H1 (cell line): ENCODE results near the gene PMEPA1. TPM values are rescaled to one million over a fixed set of nuclear protein-coding genes. Genes with fewer than 3 reads are reported as not detected.

ENCODE experiments used
- CTCF ChIA-PET: fragments of 300-600 bp; sonication (Branson Sonifier 250); formaldehyde crosslinking; loops from one replicate; lab custom pipeline; 2021; ENCODE audit not compliant: partially characterized antibody; lab: Charles Lee
- POLR2A ChIA-PET: fragments of 300-600 bp; sonication (Branson Sonifier 250); formaldehyde crosslinking; loops from one replicate; lab custom pipeline; 2021; ENCODE audit warnings: inconsistent platforms; ENCODE audit not compliant: partially characterized antibody; lab: Charles Lee
- DNase-seq, 2 experiments: peaks; one replicate each; pipeline versions ENCODE4 v3.0.0 to v3.0.0-alpha.2; 2010 to 2022; ENCODE audit warnings: low spot score in 2 of 2, low read depth in 1 of 2, mixed read lengths in 1 of 2
- FAIRE-seq: peaks from 2 replicates; lab custom pipeline; 2011; peaks lifted over from hg19 to GRCh38; lab: Jason Lieb, UNC
- H2AFZ ChIP-seq: 2 replicates; pipeline ENCODE4 v1.8.1; 2012; ENCODE audit warnings: low read length, inconsistent platforms
- H2AK5ac ChIP-seq: 2 replicates; pipeline ENCODE4 v1.6.1; 2013; ENCODE audit warnings: low read depth, low read length
- H2BK120ac ChIP-seq: replicated peaks from 2 replicates; pipeline ENCODE3; 2013; ENCODE audit warnings: low read depth, low read length, inconsistent platforms
- H2BK12ac ChIP-seq: 2 replicates; pipeline ENCODE4 v1.6.1; 2013; ENCODE audit warnings: low read depth, low read length
- H2BK15ac ChIP-seq: 2 replicates; pipeline ENCODE4 v1.6.1; 2013; ENCODE audit warnings: low read length
- H2BK20ac ChIP-seq: 2 replicates; pipeline ENCODE4 v1.6.1; 2013; ENCODE audit warnings: low read length
- H2BK5ac ChIP-seq: 2 replicates; pipeline ENCODE4 v1.6.1; 2013; ENCODE audit warnings: low read depth, low read length
- H3K14ac ChIP-seq: 2 replicates; pipeline ENCODE4 v1.6.1; 2013; ENCODE audit warnings: inconsistent platforms; ENCODE audit not compliant: insufficient read length
- H3K18ac ChIP-seq: 2 replicates; pipeline ENCODE4 v1.6.1; 2013; ENCODE audit warnings: low read length; ENCODE audit errors: extremely low read depth
- H3K23ac ChIP-seq: 2 replicates; pipeline ENCODE4 v1.6.1; 2013; ENCODE audit warnings: inconsistent platforms; ENCODE audit not compliant: insufficient read length
- H3K23me2 ChIP-seq: 2 replicates; pipeline ENCODE4 v1.6.1; 2013; ENCODE audit warnings: low read depth, low read length
- H3K27ac ChIP-seq: 2 replicates; pipeline ENCODE4 v1.6.1; 2011; ENCODE audit warnings: low read depth, low read length, inconsistent platforms
- H3K27me3 ChIP-seq, 4 experiments: replicated peaks in 1 of 4; 1 replicate in 1 of 4; 2 replicates in 3 of 4; pipeline versions ENCODE4 v1.6.1 to v1.8.1; 2011 to 2013; ENCODE audit warnings: low read length in 3 of 4, mild to moderate bottlenecking in 3 of 4, inconsistent platforms in 2 of 4, mixed read lengths in 2 of 4, moderate library complexity in 1 of 4; ENCODE audit not compliant: control insufficient read depth in 3 of 4, insufficient read depth in 3 of 4; ENCODE audit errors: extremely low read depth in 1 of 4
- H3K36me3 ChIP-seq, 4 experiments: 2 replicates each; pipeline versions ENCODE4 v1.6.1 to v1.8.1; 2011 to 2013; ENCODE audit warnings: mild to moderate bottlenecking in 4 of 4, low read length in 3 of 4, moderate library complexity in 2 of 4, control low read depth in 1 of 4, inconsistent platforms in 1 of 4; ENCODE audit not compliant: insufficient read depth in 4 of 4, control insufficient read depth in 2 of 4
- H3K4ac ChIP-seq: replicated peaks from 2 replicates; pipeline ENCODE3; 2013; ENCODE audit warnings: low read length, low read depth, mixed read lengths, inconsistent platforms; ENCODE audit not compliant: insufficient read length
- H3K4me1 ChIP-seq, 4 experiments: replicated peaks in 1 of 4; 1 replicate in 1 of 4; 2 replicates in 3 of 4; pipeline versions ENCODE4 v1.6.1 to v1.8.1; 2011 to 2013; ENCODE audit warnings: low read length in 3 of 4, inconsistent platforms in 2 of 4, mixed read lengths in 1 of 4; ENCODE audit not compliant: insufficient read depth in 4 of 4, control insufficient read depth in 3 of 4
- H3K4me2 ChIP-seq, 2 experiments: 2 replicates each; pipeline versions ENCODE4 v1.6.1 to v1.8.1; 2011 to 2013; ENCODE audit warnings: low read depth in 2 of 2, low read length in 2 of 2, control low read depth in 1 of 2, inconsistent platforms in 1 of 2, mild to moderate bottlenecking in 1 of 2; ENCODE audit not compliant: insufficient read depth in 1 of 2
- H3K4me3 ChIP-seq, 4 experiments: fragments of 200-600, 300-600 bp in 1 of 4; sonication (generic), shearing (Covaris generic), sonication (Bioruptor Twin) in 1 of 4; 2 replicates each; pipeline versions ENCODE4 v1.5.1 to v1.8.1; 2011 to 2016; ENCODE audit warnings: low read length in 4 of 4, low read depth in 3 of 4, control low read depth in 2 of 4, inconsistent platforms in 2 of 4, mild to moderate bottlenecking in 2 of 4, mixed read lengths in 1 of 4, moderate library complexity in 1 of 4; ENCODE audit not compliant: insufficient read depth in 2 of 4; ENCODE audit errors: extremely low read depth in 1 of 4
- H3K56ac ChIP-seq: replicated peaks from 2 replicates; pipeline ENCODE3; 2013; ENCODE audit warnings: low read depth, mild to moderate bottlenecking, mixed read lengths, low read length, inconsistent platforms; ENCODE audit not compliant: insufficient read length
- H3K79me1 ChIP-seq: 2 replicates; pipeline ENCODE4 v1.6.1; 2013; ENCODE audit warnings: low read depth, low read length, control low read depth
- H3K79me2 ChIP-seq, 2 experiments: 2 replicates each; pipeline versions ENCODE4 v1.6.1 to v1.8.1; 2012 to 2013; ENCODE audit warnings: low read length in 2 of 2, mild to moderate bottlenecking in 2 of 2, inconsistent platforms in 1 of 2; ENCODE audit not compliant: insufficient read depth in 2 of 2, control insufficient read depth in 1 of 2
- H3K9ac ChIP-seq, 4 experiments: replicated peaks in 1 of 4; 1 replicate in 1 of 4; 2 replicates in 3 of 4; pipeline versions ENCODE4 v1.6.1 to v1.8.1; 2011 to 2013; ENCODE audit warnings: low read depth in 3 of 4, low read length in 3 of 4, control low read depth in 2 of 4, mild to moderate bottlenecking in 2 of 4, moderate library complexity in 2 of 4, inconsistent platforms in 1 of 4; ENCODE audit errors: extremely low read depth in 1 of 4
- H3K9me3 ChIP-seq, 2 experiments: 2 replicates each; pipeline versions ENCODE4 v1.6.1 to v1.8.1; 2012 to 2013; ENCODE audit warnings: mild to moderate bottlenecking in 2 of 2, moderate library complexity in 2 of 2, control low read depth in 1 of 2, inconsistent platforms in 1 of 2, low read depth in 1 of 2, low read length in 1 of 2, mixed read lengths in 1 of 2; ENCODE audit not compliant: insufficient read depth in 2 of 2
- H4K20me1 ChIP-seq, 2 experiments: replicated peaks in 1 of 2; 2 replicates each; pipeline versions ENCODE3 to v1.8.1; 2011 to 2013; ENCODE audit warnings: inconsistent platforms in 2 of 2, low read length in 2 of 2, mild to moderate bottlenecking in 1 of 2; ENCODE audit not compliant: insufficient read depth in 2 of 2, control insufficient read depth in 1 of 2
- H4K5ac ChIP-seq: 2 replicates; pipeline ENCODE4 v1.6.1; 2013; ENCODE audit warnings: low read length, low read depth, mixed read lengths, inconsistent platforms; ENCODE audit not compliant: insufficient read length
- H4K8ac ChIP-seq: 2 replicates; pipeline ENCODE4 v1.8.0; 2013; ENCODE audit warnings: mild to moderate bottlenecking, moderate library complexity, low read length, inconsistent platforms; ENCODE audit not compliant: insufficient read depth; ENCODE audit errors: extremely low read depth
- H4K91ac ChIP-seq: replicated peaks from 2 replicates; pipeline ENCODE3; 2013; ENCODE audit warnings: low read length, mixed read lengths, inconsistent platforms; ENCODE audit not compliant: insufficient read length
- BACH1 ChIP-seq: IDR thresholded peaks from 2 replicates; pipeline ENCODE4 v1.6.1; 2012; ENCODE audit warnings: low read length, improper control_type of control experiment
- CEBPB ChIP-seq: IDR thresholded peaks from 2 replicates; pipeline ENCODE4 v1.6.1; 2012; ENCODE audit warnings: low read depth, low read length
- EZH2 ChIP-seq: fragments of 200-600 bp; sonication (generic); IDR thresholded peaks from 2 replicates; pipeline ENCODE4 v1.7.1; 2012; ENCODE audit warnings: low read depth, mild to moderate bottlenecking, moderate library complexity, low read length, inconsistent platforms; ENCODE audit not compliant: severe bottlenecking
- FOSL1 ChIP-seq: IDR thresholded peaks from 2 replicates; pipeline ENCODE4 v1.6.1; 2011; ENCODE audit warnings: mild to moderate bottlenecking, low read depth, low read length, moderate library complexity; ENCODE audit not compliant: insufficient read depth
- GTF2F1 ChIP-seq: IDR thresholded peaks from 2 replicates; pipeline ENCODE4 v1.6.1; 2012; ENCODE audit warnings: low read depth, low read length, improper control_type of control experiment, borderline replicate concordance
- HDAC2 ChIP-seq, 2 experiments: fragments of 300-600 bp in 1 of 2; sonication (generic) in 1 of 2; IDR thresholded peaks; 2 replicates each; pipeline ENCODE4 v1.6.1; 2011 to 2012; ENCODE audit warnings: low read depth in 2 of 2, low read length in 2 of 2, mild to moderate bottlenecking in 2 of 2, moderate library complexity in 2 of 2, borderline replicate concordance in 1 of 2, inconsistent platforms in 1 of 2
- HDAC6 ChIP-seq: IDR thresholded peaks from one replicate; pipeline ENCODE4 v1.7.1; 2012; ENCODE audit warnings: low read depth, mild to moderate bottlenecking, inconsistent platforms, low read length, moderate library complexity
- KDM1A ChIP-seq: fragments of 200-600, 300-600 bp; sonication (generic); IDR thresholded peaks from 2 replicates; pipeline ENCODE4 v1.7.1; 2016; ENCODE audit warnings: mild to moderate bottlenecking, low read length, borderline replicate concordance
- PHF8 ChIP-seq: fragments of 200-600 bp; sonication (generic); conservative IDR thresholded peaks from 2 replicates; pipeline ENCODE4 v1.7.1; 2012; ENCODE audit warnings: low read depth, mild to moderate bottlenecking, inconsistent platforms, low read length, moderate library complexity
- SP4 ChIP-seq: IDR thresholded peaks from 2 replicates; pipeline ENCODE4 v1.6.1; 2012; ENCODE audit warnings: low read length, inconsistent platforms
- TBP ChIP-seq: IDR thresholded peaks from 2 replicates; pipeline ENCODE4 v1.6.1; 2011; ENCODE audit warnings: low read depth, low read length, improper control_type of control experiment
- WGBS, 2 experiments: shearing (Covaris generic) in 1 of 2; methylation state at CpG; one replicate each; pipeline versions ENCODE4 v1.1.6 to v1.1.7; 2013 to 2015; ENCODE audit warnings: low lambda C conversion rate in 2 of 2, mixed read lengths in 2 of 2, inconsistent platforms in 1 of 2, low coverage in 1 of 2, missing lambda C conversion rate in 1 of 2; ENCODE audit not compliant: insufficient replicate concordance in 2 of 2, insufficient coverage in 1 of 2, insufficient read length in 1 of 2; ENCODE audit errors: extremely low coverage in 1 of 2, missing lambda C conversion rate in 1 of 2; 5-methylcytosine and 5-hydroxymethylcytosine counted together
- polyA plus RNA-seq, 7 experiments: library from polyadenylated mRNA; depleted of rRNA in 3 of 7; stranded (reverse) in 5 of 7; unstranded in 2 of 7; fragments of >200 nt in 5 of 7; fragments of 200-250 nt in 2 of 7; gene quantifications; 1 replicate in 5 of 7; 2 replicates in 1 of 7; 4 replicates in 1 of 7; pipeline versions ENCODE4 v1.2.1 to v1.2.3, GENCODE V29; 2011 to 2013; ENCODE audit warnings: missing spikeins in 2 of 7, mixed read lengths in 2 of 7
- total RNA-seq: library from RNA; stranded (reverse); fragmentation: NEBNext Ultra II Directional; extraction: Animal tissue kit (Norgen Biotek cat#: 25700); gene quantifications from 2 replicates; pipeline ENCODE4 v1.2.1, GENCODE V29; 2021

The PMEPA1 gene
- total and polyA plus RNA-seq, 2 of the 8 experiments (the other 6 are each of a cell fraction or from before 2014, with no cell fraction given) = 12.7 to 20.5 TPM

DNA sequence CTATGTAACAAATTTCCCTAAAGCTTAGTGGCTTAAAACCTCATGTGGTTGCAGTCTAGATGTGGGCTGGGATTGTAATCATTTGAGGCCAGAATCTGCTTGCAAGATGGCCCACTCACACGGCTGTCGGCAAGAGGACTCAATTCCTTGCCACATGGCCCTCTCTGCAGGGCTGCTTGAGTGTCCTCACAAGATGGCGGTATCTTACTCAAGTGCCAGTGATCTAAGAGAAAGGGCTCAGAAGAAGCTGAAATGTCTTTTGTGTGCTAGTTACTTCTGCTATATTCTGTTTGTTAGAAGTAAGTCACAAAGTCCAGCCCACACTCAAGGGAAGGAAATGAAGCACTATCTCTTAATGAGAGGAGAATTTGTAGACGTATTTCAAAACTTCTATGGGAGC lies 47.1 kb upstream of the PMEPA1 start:
- POLR2A ChIA-PET = no interaction called here
- no peak for FAIRE-seq

More for the DNA sequence above, 47.1 kb upstream of the PMEPA1 start:
- Histone ChIP-seq H4K91ac (no peak overlapping the region), H3K4me3 (no peak overlapping the region), H4K8ac (no peak overlapping the region), H3K27ac (no peak overlapping the region), H4K20me1 (no peaks in the 10 kb centered on the region), H3K9me3 (peaks cover 0 to 4% of the 10 kb centered on the region in 2 experiments; a peak in 3 of 4 replicates), H2BK120ac (no peak overlapping the region), H3K23ac (no peak overlapping the region), H2AFZ (no peak overlapping the region), H2BK12ac (no peak overlapping the region), H2BK15ac (no peak overlapping the region), H3K79me2 (no peaks in the 10 kb centered on the region), H3K9ac (no peak overlapping the region), H3K79me1 (no peaks in the 10 kb centered on the region), H4K5ac (no peak overlapping the region)
- 86% methylated on average over 4 of the region's 4 CpGs; no CpG with 5 or more reads in 1 of the 2 experiments for WGBS, 2 experiments
- TF ChIP-seq GTF2F1 (no peak), HDAC6 (no peak), KDM1A (no peak), PHF8 (no peak), CEBPB (no peak), TBP (no peak), EZH2 (no peak), SP4 (no peak), HDAC2 (IDR thresholded peaks at IDR 0.05; ENCODE audit: borderline replicate concordance in 1 of 2, low read depth in 2 of 2, low read length in 2 of 2) (no peak), BACH1 (no peak), FOSL1 (no peak)
- TF ChIP-seq, all 59 proteins: peak for 0
- no peak overlapping the region for H3K56ac ChIP-seq
- H3K18ac ChIP-seq = no peak overlapping the region
- H3K27me3 ChIP-seq = no peaks in the 10 kb centered on the region
- no peak overlapping the region for H3K4ac ChIP-seq
- no peak overlapping the region for H2BK5ac ChIP-seq
- no peaks in the 10 kb centered on the region for H3K23me2 ChIP-seq
- H2AK5ac ChIP-seq = no peak overlapping the region
- H3K36me3 ChIP-seq = no peaks in the 10 kb centered on the region
- H2BK20ac ChIP-seq = no peak overlapping the region
- DNase-seq = no peak
- H3K14ac ChIP-seq = no peak overlapping the region
- H3K4me2 ChIP-seq = no peak overlapping the region
- H3K4me1 ChIP-seq = peaks cover 0 to 6% (median 0%) of the 10 kb centered on the region in 4 experiments; a peak in 2 of 7 replicates
- CTCF ChIA-PET = interaction anchor here (1.2 to 1.6 kb wide), 2 partner anchors 43 to 63 kb away, joined by 4 read pairs; no protein-coding TSS in a partner anchor
